Neuronal stem cell (in vitro differentiated cells): Measurements from ENCODE around the gene PRKG2. TPM values are rescaled to one million over a fixed set of nuclear protein-coding genes. Genes with fewer than 3 reads are reported as not detected.

Experiments used
- DNase-seq: peaks from one replicate; pipeline ENCODE4 v3.0.0-alpha.2; 2013; ENCODE audit warnings: low spot score
- H2AFZ ChIP-seq: one replicate; pipeline ENCODE4 v1.6.1; 2013; ENCODE audit warnings: mild to moderate bottlenecking, low read length, inconsistent platforms
- H2AK5ac ChIP-seq: 2 replicates; pipeline ENCODE4 v1.6.1; 2013; ENCODE audit warnings: low read depth, mild to moderate bottlenecking, inconsistent platforms, low read length, moderate library complexity, mixed read lengths
- H2BK120ac ChIP-seq: 2 replicates; pipeline ENCODE4 v1.6.1; 2013; ENCODE audit warnings: low read depth, mild to moderate bottlenecking, inconsistent platforms, low read length, moderate library complexity, mixed read lengths
- H2BK12ac ChIP-seq: one replicate; pipeline ENCODE4 v1.6.1; 2013; ENCODE audit warnings: low read length, inconsistent platforms
- H2BK15ac ChIP-seq: 2 replicates; pipeline ENCODE4 v1.6.1; 2013; ENCODE audit warnings: mild to moderate bottlenecking, low read length, inconsistent platforms, mixed read lengths
- H2BK5ac ChIP-seq: one replicate; pipeline ENCODE4 v1.6.1; 2013; ENCODE audit warnings: inconsistent platforms, mild to moderate bottlenecking, low read length, moderate library complexity
- H3K14ac ChIP-seq: one replicate; pipeline ENCODE4 v1.6.1; 2013; ENCODE audit warnings: low read length, inconsistent platforms
- H3K18ac ChIP-seq: 2 replicates; pipeline ENCODE4 v1.6.1; 2013; ENCODE audit warnings: low read length, inconsistent platforms
- H3K23ac ChIP-seq: 2 replicates; pipeline ENCODE4 v1.6.1; 2013; ENCODE audit warnings: low read depth, mild to moderate bottlenecking, mixed read lengths, low read length, inconsistent platforms; ENCODE audit not compliant: poor library complexity
- H3K27ac ChIP-seq: replicated peaks from 3 replicates; pipeline ENCODE4 v1.5.1; 2013; ENCODE audit warnings: low read length, inconsistent platforms
- H3K27me3 ChIP-seq, 3 experiments: 2 replicates each; pipeline ENCODE4 v1.6.1; 2013; ENCODE audit warnings: low read length in 3 of 3, mild to moderate bottlenecking in 2 of 3, inconsistent platforms in 1 of 3, low read depth in 1 of 3, mixed read lengths in 1 of 3, moderate library complexity in 1 of 3; ENCODE audit not compliant: control insufficient read depth in 3 of 3, insufficient read depth in 3 of 3
- H3K36me3 ChIP-seq, 2 donors: replicated peaks in 1 of 2; 2 replicates each; pipeline ENCODE4 v1.6.1; 2013; ENCODE audit warnings: low read length in 2 of 2; ENCODE audit not compliant: control insufficient read depth in 2 of 2, insufficient read depth in 2 of 2
- H3K4ac ChIP-seq: 2 replicates; pipeline ENCODE4 v1.6.1; 2013; ENCODE audit warnings: inconsistent platforms, mild to moderate bottlenecking, low read length, moderate library complexity
- H3K4me1 ChIP-seq, 2 donors: 1 replicate in 1 of 2; 2 replicates in 1 of 2; pipeline ENCODE4 v1.6.1; 2013; ENCODE audit warnings: low read length in 2 of 2, low read depth in 1 of 2; ENCODE audit not compliant: control insufficient read depth in 2 of 2, insufficient read depth in 1 of 2
- H3K4me2 ChIP-seq: one replicate; pipeline ENCODE4 v1.6.1; 2013; ENCODE audit warnings: mild to moderate bottlenecking, low read length, inconsistent platforms; ENCODE audit not compliant: insufficient read depth, poor library complexity, severe bottlenecking
- H3K4me3 ChIP-seq, 2 donors: 2 replicates each; pipeline ENCODE4 v1.5.1; 2013; ENCODE audit warnings: low read length in 2 of 2, mild to moderate bottlenecking in 2 of 2, inconsistent platforms in 1 of 2, moderate library complexity in 1 of 2
- H3K79me1 ChIP-seq: one replicate; pipeline ENCODE4 v1.6.1; 2013; ENCODE audit warnings: low read depth, mild to moderate bottlenecking, inconsistent platforms, low read length, moderate library complexity
- H3K9ac ChIP-seq: one replicate; pipeline ENCODE4 v1.6.1; 2013; ENCODE audit warnings: mild to moderate bottlenecking, low read depth, low read length, inconsistent platforms; ENCODE audit not compliant: poor library complexity
- H3K9me3 ChIP-seq, 2 donors: replicated peaks in 1 of 2; 2 replicates each; pipeline versions ENCODE3 to v1.6.1; 2013; ENCODE audit warnings: low read length in 2 of 2, mild to moderate bottlenecking in 2 of 2, inconsistent platforms in 1 of 2, low read depth in 1 of 2, mixed read lengths in 1 of 2, moderate library complexity in 1 of 2; ENCODE audit not compliant: control insufficient read depth in 2 of 2, insufficient read depth in 1 of 2
- H4K8ac ChIP-seq: one replicate; pipeline ENCODE4 v1.6.1; 2013; ENCODE audit warnings: low read depth, mild to moderate bottlenecking, inconsistent platforms, low read length, moderate library complexity
- H4K91ac ChIP-seq: one replicate; pipeline ENCODE4 v1.6.1; 2013; ENCODE audit warnings: low read length, low read depth, mild to moderate bottlenecking, inconsistent platforms; ENCODE audit not compliant: poor library complexity
- WGBS, 2 donors: extraction: QIAGEN DNeasy Blood & Tissue Kit; methylation state at CpG; one replicate each; pipeline ENCODE4 v1.1.7; 2013; ENCODE audit warnings: missing lambda C conversion rate in 2 of 2, mixed read lengths in 1 of 2; ENCODE audit not compliant: insufficient read length in 2 of 2, insufficient replicate concordance in 1 of 2; ENCODE audit errors: extremely low coverage in 2 of 2; 5-methylcytosine and 5-hydroxymethylcytosine counted together
- polyA plus RNA-seq, 2 experiments: library from polyadenylated mRNA; stranded (reverse); fragments of 200-250 nt; gene quantifications; one replicate each; pipeline ENCODE4 v1.2.3, GENCODE V29; 2013

Gene PRKG2
- 0.71 TPM for polyA plus RNA-seq (2013, experiment 1 of 2)
- polyA plus RNA-seq (2013, experiment 2 of 2): 0.90 TPM

GRCh38 chr4:81214881-81215868, at the start of gene PRKG2:
Gene PRKG2, minus strand, starts transcription at chr4:81215222. Its CDS starts 10,175 bp downstream, at chr4:81205047.
- DNase-seq: peak; percentile 29
- Histone ChIP-seq H3K27ac (no peak within 1 kb of the TSS), H2AK5ac (peak within 1 kb of the TSS; percentile 14)

GRCh38 chr4:81260443-81261101, 45.5 kb upstream of the PRKG2 start:
- H3K9ac ChIP-seq: no peak overlapping the region
- no peak overlapping the region for H3K18ac ChIP-seq
- no peak overlapping the region for H2BK12ac ChIP-seq
- WGBS, 2 donors: no CpG with 5 or more reads among the region's 10 CpGs
- H3K9me3 ChIP-seq: no peaks in the 10 kb centered on the region
- no peak overlapping the region for H3K23ac ChIP-seq
- no peak overlapping the region for H2BK15ac ChIP-seq
- no peak overlapping the region for H4K91ac ChIP-seq
- H2AFZ ChIP-seq: no peak overlapping the region
- no peak overlapping the region for H3K4me3 ChIP-seq
- H3K4me2 ChIP-seq: no peak overlapping the region
- H3K27ac ChIP-seq: no peak overlapping the region
- no peak overlapping the region for H2BK5ac ChIP-seq
- no peak overlapping the region for H3K4ac ChIP-seq
- no peak overlapping the region for H4K8ac ChIP-seq
- no peaks in the 10 kb centered on the region for H3K36me3 ChIP-seq
- no peaks in the 10 kb centered on the region for H3K79me1 ChIP-seq
- no peak for DNase-seq
- no peak overlapping the region for H3K14ac ChIP-seq
- H3K27me3 ChIP-seq: no peaks in the 10 kb centered on the region
- no peaks in the 10 kb centered on the region for H3K4me1 ChIP-seq
- H2AK5ac ChIP-seq: no peak overlapping the region
- H2BK120ac ChIP-seq: no peak overlapping the region

More at GRCh38 chr4:81214881-81215868, at the start of gene PRKG2:
- Histone ChIP-seq H2BK12ac (no peak within 1 kb of the TSS), H4K91ac (no peak within 1 kb of the TSS), H3K79me1 (no peaks in the 10 kb centered on the region), H2AFZ (peak within 1 kb of the TSS; percentile 76), H2BK120ac (no peak within 1 kb of the TSS), H3K18ac (peak within 1 kb of the TSS; percentile 84), H3K27me3 (peaks cover 10 to 59% (median 29%) of the 10 kb centered on the region in 3 experiments), H4K8ac (no peak within 1 kb of the TSS), H3K9me3 (no peaks in the 10 kb centered on the region), H2BK5ac (no peak within 1 kb of the TSS), H2BK15ac (no peak within 1 kb of the TSS), H3K14ac (peak within 1 kb of the TSS; percentile 66), H3K4me3 (peak within 1 kb of the TSS in 1 of 2 donors; percentile 84), H3K4me1 (peaks cover 0 to 2% of the 10 kb centered on the region in 2 donors), H3K23ac (peak within 1 kb of the TSS; percentile 44), H3K9ac (peak within 1 kb of the TSS; percentile 77), H3K4ac (no peak within 1 kb of the TSS), H3K4me2 (peak within 1 kb of the TSS; percentile 94), H3K36me3 (no peaks in the 10 kb centered on the region)
- no CpG with 5 or more reads among the region's 75 CpGs for WGBS, 2 donors

- H3K4me3 ChIP-seq: no peak overlapping the region
- no peak overlapping the region for H2BK120ac ChIP-seq
- H4K8ac ChIP-seq: no peak overlapping the region
- no peak overlapping the region for H2AFZ ChIP-seq
- no peak overlapping the region for H2BK15ac ChIP-seq
- no peak overlapping the region for H3K27ac ChIP-seq
- no peaks in the 10 kb centered on the region for H3K27me3 ChIP-seq
- no peak overlapping the region for H2BK12ac ChIP-seq
- no peak overlapping the region for H3K18ac ChIP-seq
- H3K4me1 ChIP-seq: no peaks in the 10 kb centered on the region
- no peak overlapping the region for H3K9ac ChIP-seq
- DNase-seq: no peak
- H2BK5ac ChIP-seq: no peak overlapping the region
- H4K91ac ChIP-seq: no peak overlapping the region
- no peaks in the 10 kb centered on the region for H3K9me3 ChIP-seq
- no peak overlapping the region for H3K4ac ChIP-seq
- H2AK5ac ChIP-seq: no peak overlapping the region
- H3K14ac ChIP-seq: no peak overlapping the region
- no peak overlapping the region for H3K4me2 ChIP-seq
- no peak overlapping the region for H3K23ac ChIP-seq
- no peaks in the 10 kb centered on the region for H3K36me3 ChIP-seq
- H3K79me1 ChIP-seq: no peaks in the 10 kb centered on the region
Observed at GRCh38 chr4:81258841-81259550, 44.0 kb upstream of the PRKG2 start.
